IMR-90 (cell line): ENCODE measurements around the gene PNCK. TPM values are rescaled to one million over a fixed set of nuclear protein-coding genes. Genes with fewer than 3 reads are reported as not detected.

Source experiments
- ATAC-seq: fragments of 200-7000 bp; cut with Tn5 transposase; 2 replicates; pipeline ENCODE4 v1.9.1; 2020; ENCODE audit warnings: low read depth, mild to moderate bottlenecking, moderate library complexity
- BruUV-seq: library from RNA; stranded (reverse); fragments of 400-500 nt; replicated peaks from 2 replicates; lab custom pipeline; 2021; lab: Mats Ljungman, UMichigan
- CTCF ChIA-PET: fragments of 300-600 bp; formaldehyde crosslinking; extraction: SDS; loops from one replicate; lab custom pipeline; 2021; ENCODE audit warnings: antibody characterized with exemption; lab: Yijun Ruan, JAX
- POLR2A ChIA-PET: fragments of 300-600 bp; sonication (Branson Sonifier 250); formaldehyde crosslinking; loops from one replicate; lab custom pipeline; 2022; ENCODE audit warnings: antibody characterized with exemption; ENCODE audit not compliant: unreplicated experiment; lab: Charles Lee
- DNase-seq: peaks from one replicate; pipeline ENCODE4 v3.0.0; 2013
- H2AFZ ChIP-seq: replicated peaks from 2 replicates; pipeline ENCODE3; 2013; ENCODE audit warnings: low read length, mild to moderate bottlenecking; ENCODE audit not compliant: poor library complexity
- H2AK5ac ChIP-seq: 2 replicates; pipeline ENCODE4 v1.6.1; 2013; ENCODE audit warnings: low read depth, low read length, inconsistent platforms
- H2AK9ac ChIP-seq: replicated peaks from 2 replicates; pipeline ENCODE3; 2013; ENCODE audit warnings: mild to moderate bottlenecking, low read depth, low read length, moderate library complexity; ENCODE audit not compliant: poor library complexity
- H2BK120ac ChIP-seq: 2 replicates; pipeline ENCODE4 v1.6.1; 2013; ENCODE audit warnings: low read depth, low read length, inconsistent platforms
- H2BK15ac ChIP-seq: 3 replicates; pipeline ENCODE4 v1.6.1; 2013; ENCODE audit warnings: low read depth, low read length, inconsistent platforms
- H2BK20ac ChIP-seq: 2 replicates; pipeline ENCODE4 v1.6.1; 2013; ENCODE audit warnings: low read depth, mild to moderate bottlenecking, inconsistent platforms, low read length, moderate library complexity
- H2BK5ac ChIP-seq: 2 replicates; pipeline ENCODE4 v1.6.1; 2013; ENCODE audit warnings: mild to moderate bottlenecking, low read depth, low read length, inconsistent platforms; ENCODE audit not compliant: poor library complexity, severe bottlenecking
- H3K14ac ChIP-seq: replicated peaks from 2 replicates; pipeline ENCODE4 v1.6.1; 2013; ENCODE audit warnings: low read depth, low read length, inconsistent platforms
- H3K18ac ChIP-seq: 2 replicates; pipeline ENCODE4 v1.6.1; 2013; ENCODE audit warnings: low read depth, low read length, control low read depth
- H3K23ac ChIP-seq: 2 replicates; pipeline ENCODE4 v1.6.1; 2013; ENCODE audit warnings: low read depth, low read length, inconsistent platforms
- H3K27ac ChIP-seq: 2 replicates; pipeline ENCODE4 v1.5.1; 2013; ENCODE audit warnings: mild to moderate bottlenecking, control low read depth, low read length; ENCODE audit not compliant: insufficient read depth
- H3K27me3 ChIP-seq: 2 replicates; pipeline ENCODE4 v1.6.1; 2013; ENCODE audit warnings: low read length; ENCODE audit not compliant: control insufficient read depth, insufficient read depth
- H3K36me3 ChIP-seq: 2 replicates; pipeline ENCODE4 v1.6.1; 2013; ENCODE audit warnings: low read length, mixed read lengths; ENCODE audit not compliant: control insufficient read depth, insufficient read depth
- H3K4ac ChIP-seq: 2 replicates; pipeline ENCODE4 v1.6.1; 2013; ENCODE audit warnings: low read depth, low read length, inconsistent platforms
- H3K4me1 ChIP-seq: 2 replicates; pipeline ENCODE4 v1.6.1; 2013; ENCODE audit warnings: low read length, mixed read lengths; ENCODE audit not compliant: control insufficient read depth, insufficient read depth
- H3K4me2 ChIP-seq: 2 replicates; pipeline ENCODE4 v1.6.1; 2013; ENCODE audit warnings: low read depth, mild to moderate bottlenecking, control low read depth, low read length, moderate library complexity
- H3K4me3 ChIP-seq: 2 replicates; pipeline ENCODE4 v1.5.1; 2013; ENCODE audit warnings: low read depth, mild to moderate bottlenecking, control low read depth, low read length, moderate library complexity; ENCODE audit not compliant: insufficient read depth
- H3K56ac ChIP-seq: 2 replicates; pipeline ENCODE4 v1.6.1; 2013; ENCODE audit warnings: low read length, inconsistent platforms; ENCODE audit not compliant: insufficient read depth; ENCODE audit errors: extremely low read depth
- H3K79me1 ChIP-seq, 2 experiments: 2 replicates each; pipeline ENCODE4 v1.6.1; 2013; ENCODE audit warnings: low read length in 2 of 2, inconsistent platforms in 1 of 2, low read depth in 1 of 2
- H3K9ac ChIP-seq: 2 replicates; pipeline ENCODE4 v1.6.1; 2013; ENCODE audit warnings: low read depth, low read length, control low read depth
- H3K9me1 ChIP-seq: 2 replicates; pipeline ENCODE4 v1.6.1; 2013; ENCODE audit warnings: low read length, inconsistent platforms; ENCODE audit not compliant: insufficient read depth
- H3K9me3 ChIP-seq: 2 replicates; pipeline ENCODE4 v1.6.1; 2013; ENCODE audit warnings: low read length; ENCODE audit not compliant: control insufficient read depth, insufficient read depth
- H4K20me1 ChIP-seq: 2 replicates; pipeline ENCODE4 v1.6.1; 2013; ENCODE audit warnings: low read length, inconsistent platforms; ENCODE audit not compliant: insufficient read depth
- H4K5ac ChIP-seq: 2 replicates; pipeline ENCODE4 v1.6.1; 2013; ENCODE audit warnings: mild to moderate bottlenecking, low read depth, low read length, control low read depth
- H4K8ac ChIP-seq, 2 experiments: 2 replicates each; pipeline ENCODE4 v1.6.1; 2013; ENCODE audit warnings: low read depth in 2 of 2, low read length in 2 of 2, control low read depth in 1 of 2, inconsistent platforms in 1 of 2
- H4K91ac ChIP-seq: 2 replicates; pipeline ENCODE4 v1.6.1; 2013; ENCODE audit warnings: low read depth, low read length, inconsistent platforms; ENCODE audit not compliant: insufficient read depth
- BHLHE40 ChIP-seq: fragments of 150-350 bp; IDR thresholded peaks from 2 replicates; pipeline ENCODE4 v1.6.1; 2016; ENCODE audit warnings: mild to moderate bottlenecking, low read depth, low read length
- CHD1 ChIP-seq: IDR thresholded peaks from 2 replicates; pipeline ENCODE4 v1.6.1; 2012; ENCODE audit warnings: low read depth, low read length, improper control_type of control experiment
- MXI1 ChIP-seq: IDR thresholded peaks from 2 replicates; pipeline ENCODE4 v1.6.1; 2012; ENCODE audit warnings: low read depth, mild to moderate bottlenecking, low read length, moderate library complexity, borderline replicate concordance
- NFE2L2 ChIP-seq: fragments of 150-350 bp; IDR thresholded peaks from 2 replicates; pipeline ENCODE4 v1.6.1; 2016; ENCODE audit warnings: low read depth, mild to moderate bottlenecking, low read length
- POLR2A ChIP-seq: IDR thresholded peaks from 2 replicates; pipeline ENCODE4 v1.6.1; 2012; ENCODE audit warnings: mild to moderate bottlenecking, low read depth, low read length
- RAD21 ChIP-seq: IDR thresholded peaks from 2 replicates; pipeline ENCODE4 v1.6.1; 2012; ENCODE audit warnings: low read length, improper control_type of control experiment
- USF2 ChIP-seq: fragments of 150-350 bp; IDR thresholded peaks from 2 replicates; pipeline ENCODE4 v1.6.1; 2017; ENCODE audit warnings: mild to moderate bottlenecking, antibody characterized with exemption, low read length, low read depth
- WGBS, 2 experiments: methylation state at CpG; one replicate each; pipeline versions ENCODE4 v1.1.5 to v1.1.7; 2013; ENCODE audit warnings: missing lambda C conversion rate in 2 of 2; ENCODE audit not compliant: insufficient read length in 1 of 2; ENCODE audit errors: extremely low coverage in 2 of 2; 5-methylcytosine and 5-hydroxymethylcytosine counted together
- dilution Hi-C: fragments of 300-500 bp; cut with HindIII; formaldehyde crosslinking; loops from one replicate; pipeline ENCODE4 v1.14.3; 2018; ENCODE audit warnings: low sequenced_read_pairs; ENCODE audit not compliant: unreplicated experiment
- in situ Hi-C: fragments of 300-500 bp; cut with MboI; formaldehyde crosslinking; loops from 3 replicates; pipeline ENCODE4 v1.14.3; 2019; ENCODE audit warnings: low sequenced_read_pairs, inconsistent platforms, mixed read lengths
- intact Hi-C: fragments of 100-400 bp; cut with micrococcal nuclease; formaldehyde crosslinking; loops from 2 replicates; pipeline ENCODE4 v1.10.0; 2022
- polyA plus RNA-seq, 3 experiments: library from polyadenylated mRNA; depleted of rRNA; stranded (reverse); fragments of >200 nt; gene quantifications; 2 replicates each; pipeline ENCODE4 v1.2.3, GENCODE V29; 2012; ENCODE audit warnings: low replicate concordance in 1 of 3
- total RNA-seq: library from RNA; depleted of rRNA; stranded (reverse); fragments of >200 nt; gene quantifications from 2 replicates; pipeline ENCODE4 v1.2.3, GENCODE V29; 2012
- TF ChIP-seq, protein P1 (sequence below): fragments of 150-350 bp; IDR thresholded peaks from 2 replicates; pipeline ENCODE4 v1.6.1; 2016; ENCODE audit warnings: low read depth, mild to moderate bottlenecking, low read length, moderate library complexity, borderline replicate concordance

PNCK gene
- total and polyA plus RNA-seq, 2 of the 4 experiments (the other 2 are of a cell fraction), result 0.18 to 0.22 TPM

- no peak for TF ChIP-seq MXI1
- TF ChIP-seq POLR2A, result no peak
Measured at GRCh38 chrX:153685751-153686696, 12.4 kb upstream of the PNCK start (continued).

- Histone ChIP-seq H2BK20ac (no peak overlapping the region), H4K20me1 (peaks cover 8% of the 10 kb centered on the region), H3K56ac (no peak overlapping the region), H3K27ac (no peak overlapping the region), H3K14ac (no peak overlapping the region), H3K4me1 (peaks cover 6% of the 10 kb centered on the region), H3K27me3 (peaks cover 1% of the 10 kb centered on the region; the same call in 1 of the 2 replicates), H3K79me1 (0 out of 4 replicates have a peak, but pooled peaks cover 0 to 6% of the 10 kb centered on the region in 2 experiments), H3K18ac (no peak overlapping the region), H3K4ac (no peak overlapping the region), H2BK5ac (no peak overlapping the region), H2BK15ac (no peak overlapping the region), H3K9me3 (peaks cover 7% of the 10 kb centered on the region; the same call in 1 of the 2 replicates), H3K4me2 (no peak overlapping the region), H3K23ac (no peak overlapping the region), H4K8ac (no peak overlapping the region), H3K9me1 (peaks cover 5% of the 10 kb centered on the region; the same call in 1 of the 2 replicates), H4K5ac (no peak overlapping the region), H3K9ac (no peak overlapping the region), H3K4me3 (no peak overlapping the region), H4K91ac (no peak overlapping the region), H2AK5ac (no peak overlapping the region), H2AK9ac (no peak overlapping the region), H2BK120ac (no peak overlapping the region), H3K36me3 (no peaks in the 10 kb centered on the region; the same call in 1 of the 2 replicates), H2AFZ (no peak overlapping the region)
- 48% methylated on average over 7 of the region's 21 CpGs; no CpG with 5 or more reads in 1 of the 2 experiments for WGBS, 2 experiments
- dilution Hi-C loops, result no loop called here
- ATAC-seq, result no peak
- in situ Hi-C loops, result no loop called here
- CTCF ChIA-PET, result no interaction called here
- no TSS peak for BruUV-seq
- no peak for TF ChIP-seq RAD21
- TF ChIP-seq BHLHE40, result no peak
- no peak for TF ChIP-seq CHD1
- TF ChIP-seq MXI1, result no peak
- no peak for TF ChIP-seq USF2
- TF ChIP-seq, protein P1, sequence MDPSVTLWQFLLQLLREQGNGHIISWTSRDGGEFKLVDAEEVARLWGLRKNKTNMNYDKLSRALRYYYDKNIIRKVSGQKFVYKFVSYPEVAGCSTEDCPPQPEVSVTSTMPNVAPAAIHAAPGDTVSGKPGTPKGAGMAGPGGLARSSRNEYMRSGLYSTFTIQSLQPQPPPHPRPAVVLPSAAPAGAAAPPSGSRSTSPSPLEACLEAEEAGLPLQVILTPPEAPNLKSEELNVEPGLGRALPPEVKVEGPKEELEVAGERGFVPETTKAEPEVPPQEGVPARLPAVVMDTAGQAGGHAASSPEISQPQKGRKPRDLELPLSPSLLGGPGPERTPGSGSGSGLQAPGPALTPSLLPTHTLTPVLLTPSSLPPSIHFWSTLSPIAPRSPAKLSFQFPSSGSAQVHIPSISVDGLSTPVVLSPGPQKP, result no peak
- TF ChIP-seq NFE2L2, result no peak
- POLR2A ChIA-PET, result no interaction called here
- intact Hi-C loops, result no loop called here
- no peak for DNase-seq
Measured at GRCh38 chrX:153685156-153685536, 11.5 kb upstream of the PNCK start.
